HG02884 (cell line): Measurements from ENCODE around the gene MFNG.
"Not testable (repeated sequence)": the region's sequence is repeated elsewhere in the genome, so short reads cannot be mapped to it uniquely, and the experiment has no call there.

Source experiments
- ATAC-seq: cut with Tn5 transposase; IDR thresholded peaks from one replicate; pipeline ENCODE4 v1.9.1; 2021; ENCODE audit warnings: mild to moderate bottlenecking, moderate library complexity; ENCODE audit not compliant: unreplicated experiment

The MFNG gene

DNA sequence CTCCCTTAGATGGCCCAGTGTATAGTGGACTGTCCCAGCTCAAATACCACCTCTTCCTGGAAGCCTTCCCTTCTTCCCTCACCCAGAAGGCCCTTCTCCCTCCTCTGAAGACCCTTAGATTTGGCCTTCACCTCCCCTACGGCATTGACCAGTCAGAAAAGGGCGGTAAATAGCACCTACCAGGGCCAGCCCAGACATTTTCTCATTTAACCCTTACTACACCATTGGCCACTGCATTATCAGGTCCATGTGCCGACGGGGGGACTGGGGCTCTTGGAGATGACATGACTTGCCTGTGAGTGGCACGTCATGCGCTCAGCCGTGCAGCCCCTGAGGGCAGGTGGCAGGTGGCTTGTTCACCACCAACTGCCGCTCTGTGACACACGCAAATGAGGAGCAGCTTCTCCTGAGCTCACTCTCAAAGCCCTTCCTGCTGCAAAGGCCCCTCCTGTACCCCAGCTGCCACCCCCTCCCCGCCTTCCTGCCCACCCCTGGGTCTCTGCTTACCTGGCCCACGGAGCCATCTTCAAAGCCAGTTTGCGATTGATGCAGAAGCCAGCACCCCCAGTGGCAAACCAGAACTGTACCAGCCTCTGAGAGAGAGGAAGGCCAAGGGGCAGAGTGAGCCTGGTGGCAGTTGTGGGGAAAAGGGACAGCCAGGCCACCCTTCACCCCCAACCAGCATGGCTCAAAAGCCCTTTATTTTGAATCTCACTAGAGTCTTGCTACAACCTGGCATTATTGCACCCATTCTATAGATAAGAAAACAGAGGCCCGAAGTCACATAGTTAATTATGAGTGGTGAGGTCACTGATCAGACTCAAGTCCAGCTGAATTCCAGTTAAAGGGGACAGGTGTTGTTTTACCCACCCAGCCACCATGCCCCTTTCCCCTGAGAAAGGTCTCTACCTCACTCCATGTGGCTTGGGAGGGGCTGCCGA, 9.5 kb downstream of the MFNG start:
- no peak for ATAC-seq

DNA sequence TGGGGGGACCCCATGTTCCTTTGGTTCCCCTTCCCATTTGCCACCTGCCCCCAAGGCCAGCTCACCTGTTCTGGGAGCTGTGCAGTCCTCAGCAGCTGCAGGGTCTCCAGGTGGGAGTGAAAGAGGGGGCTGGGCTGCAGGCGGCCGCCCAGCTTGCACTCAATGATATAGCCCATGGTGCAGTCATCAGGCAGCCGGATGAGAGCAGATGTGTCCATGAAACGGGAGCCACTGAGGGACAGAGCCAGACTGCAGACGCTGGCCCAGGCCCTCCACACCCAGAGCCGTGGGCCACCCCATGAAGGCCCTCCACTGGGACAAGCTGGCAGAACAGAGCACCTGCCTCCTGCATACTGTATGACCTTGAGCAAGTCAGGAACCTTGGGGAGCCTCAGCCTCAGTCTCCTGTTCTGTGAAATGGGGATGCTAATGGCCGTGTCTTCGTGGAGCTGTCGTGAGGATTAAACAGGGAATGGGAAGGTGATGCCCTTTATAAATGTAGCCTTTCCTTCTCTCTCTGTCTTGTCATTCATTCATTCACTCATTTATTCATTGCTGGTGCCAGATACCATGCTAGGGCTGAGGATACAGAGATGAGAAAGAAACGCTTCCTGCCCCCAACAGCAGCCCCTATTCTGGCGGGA, 11.6 kb downstream of the MFNG start:
- ATAC-seq: no peak

DNA sequence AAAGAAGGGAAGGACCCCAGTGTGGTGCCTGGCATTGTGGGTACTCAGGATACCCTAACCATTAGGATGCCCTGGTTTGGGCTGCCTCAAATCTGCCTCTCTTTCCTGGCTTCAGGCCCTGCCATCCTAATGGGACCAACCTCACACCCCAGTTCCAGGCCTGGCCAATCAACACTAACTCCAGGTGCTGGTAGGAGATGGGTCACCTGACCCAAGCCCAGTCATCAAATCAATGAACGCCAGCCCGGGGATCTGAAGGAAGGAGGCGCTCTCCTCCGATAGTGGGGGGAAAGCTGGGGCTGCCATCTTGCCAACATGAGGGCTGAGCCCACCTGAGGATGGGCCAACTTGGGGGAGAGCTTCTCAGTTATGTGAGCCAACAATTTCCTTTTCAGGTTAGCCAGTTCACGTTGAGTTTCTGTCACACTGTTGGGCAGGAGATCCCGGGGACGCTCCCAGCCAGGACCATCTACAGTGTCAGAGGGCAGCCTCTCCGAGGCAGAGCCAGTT, 12.7 kb downstream of the MFNG start:
- no peak for ATAC-seq

GRCh38 chr22:37472418-37473006, 13.7 kb downstream of the MFNG start:
- ATAC-seq: no peak

DNA sequence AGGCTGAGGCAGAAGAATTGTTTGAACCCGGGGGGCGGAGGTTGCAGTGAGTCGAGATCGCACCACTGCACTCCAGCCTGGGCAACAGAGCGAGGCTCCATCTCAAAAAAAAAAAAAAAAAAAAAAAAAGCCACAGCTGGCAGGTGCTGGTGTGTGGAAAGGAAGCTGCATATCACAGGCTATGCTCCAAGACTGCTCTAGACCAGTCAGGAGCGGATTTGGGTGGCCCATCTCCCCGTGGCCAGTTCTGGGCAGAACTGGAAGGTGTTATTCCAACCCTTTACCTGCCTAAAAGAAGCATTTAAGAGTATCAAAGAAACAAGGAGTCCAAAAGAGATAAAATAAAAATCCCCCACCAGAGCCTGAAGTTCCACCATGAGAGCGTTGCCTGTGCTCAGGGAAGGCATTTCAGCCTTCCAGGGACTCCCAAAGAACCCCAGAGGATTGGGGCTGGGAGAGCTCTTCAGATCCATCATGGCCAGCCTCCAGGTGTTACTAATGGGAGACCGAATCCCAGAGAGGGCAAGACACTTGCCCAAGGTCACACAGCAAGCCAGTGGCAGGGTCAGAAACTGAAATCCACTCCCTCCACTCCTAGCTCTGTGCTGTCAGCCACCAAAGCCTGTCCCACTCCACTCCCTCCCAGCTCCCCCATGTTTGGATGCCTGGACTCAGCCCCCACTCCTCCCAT, 14.3 kb downstream of the MFNG start:
- ATAC-seq: no peak

DNA sequence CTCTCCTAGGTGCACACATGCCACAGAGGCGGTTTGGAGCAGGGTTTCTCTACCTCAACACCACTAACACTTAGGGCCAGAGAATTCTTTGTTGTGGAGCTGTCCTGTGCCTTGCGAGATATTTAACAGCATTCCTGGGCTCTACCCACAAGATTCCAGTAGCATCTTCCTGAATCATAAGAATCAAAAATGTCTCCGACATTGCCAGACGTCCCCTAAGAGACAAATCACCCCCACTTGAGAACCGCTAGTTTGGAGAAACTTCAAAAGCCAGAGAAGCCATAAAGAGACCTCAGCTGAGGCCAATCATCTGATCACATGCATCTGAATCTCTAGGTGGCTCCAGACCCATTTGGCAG, 16.1 kb downstream of the MFNG start:
- ATAC-seq: no peak

DNA sequence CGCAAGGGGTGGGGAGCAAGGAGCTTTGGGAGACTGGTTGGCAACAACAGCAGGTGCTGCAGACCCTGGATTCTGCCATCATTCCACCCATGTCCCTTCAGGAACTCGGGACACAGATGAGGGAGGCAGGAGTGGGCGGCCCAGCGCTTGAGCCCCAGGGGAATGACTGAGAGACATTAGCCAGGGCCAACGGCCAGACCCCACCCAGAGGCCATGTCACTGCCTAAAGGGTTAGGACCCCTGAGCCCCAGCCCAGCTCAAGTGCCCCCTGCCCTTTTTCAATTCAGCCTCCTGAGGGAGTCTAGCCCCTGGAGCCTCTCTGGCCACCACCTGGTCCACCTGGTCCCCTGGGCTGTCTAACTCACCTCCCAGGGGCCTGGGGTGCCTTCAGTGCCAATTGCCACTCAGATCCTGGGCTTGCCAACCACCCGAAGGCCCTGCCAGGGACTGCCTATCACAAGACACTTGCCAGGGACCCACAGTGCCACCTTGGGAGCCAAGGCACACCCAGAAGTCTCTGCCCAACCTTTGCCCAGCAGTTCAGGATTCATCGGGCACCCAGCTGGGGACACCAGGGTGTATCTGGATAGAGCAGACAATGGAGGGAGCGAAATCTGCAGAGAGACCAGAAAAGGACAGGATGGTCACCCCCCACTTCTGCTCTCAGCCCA, 16.6 kb downstream of the MFNG start:
- ATAC-seq: no peak

GRCh38 chr22:37468201-37468695, 17.9 kb downstream of the MFNG start:
- not testable (repeated sequence) for ATAC-seq

DNA sequence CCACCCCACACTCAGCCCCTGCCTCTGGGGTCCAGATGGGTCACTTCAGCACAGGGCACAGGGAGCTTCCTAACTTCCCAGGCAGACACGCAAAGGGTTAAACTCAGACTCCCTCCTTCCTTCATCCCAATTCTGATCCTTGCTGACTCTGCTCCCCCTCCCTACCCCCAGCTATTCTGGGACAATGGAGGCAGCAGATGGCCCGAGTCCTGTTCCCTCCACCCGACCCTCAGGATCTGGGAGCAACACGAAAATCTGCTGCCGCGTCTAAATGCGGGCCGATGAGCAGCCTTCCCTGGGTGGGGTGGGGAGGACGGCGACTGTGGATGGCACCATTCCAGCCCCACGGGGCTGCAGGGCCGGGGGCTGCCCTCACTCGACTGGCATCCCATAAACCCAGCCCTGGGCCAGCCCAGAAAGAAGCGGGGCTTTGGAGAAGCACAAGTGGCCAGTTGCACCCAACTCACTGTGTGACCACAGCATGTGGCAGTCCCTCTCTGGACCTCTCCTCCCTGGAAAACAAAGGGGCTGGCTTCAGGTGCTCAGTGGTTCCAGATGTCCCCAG, 18.7 kb downstream of the MFNG start:
- ATAC-seq: no peak

DNA sequence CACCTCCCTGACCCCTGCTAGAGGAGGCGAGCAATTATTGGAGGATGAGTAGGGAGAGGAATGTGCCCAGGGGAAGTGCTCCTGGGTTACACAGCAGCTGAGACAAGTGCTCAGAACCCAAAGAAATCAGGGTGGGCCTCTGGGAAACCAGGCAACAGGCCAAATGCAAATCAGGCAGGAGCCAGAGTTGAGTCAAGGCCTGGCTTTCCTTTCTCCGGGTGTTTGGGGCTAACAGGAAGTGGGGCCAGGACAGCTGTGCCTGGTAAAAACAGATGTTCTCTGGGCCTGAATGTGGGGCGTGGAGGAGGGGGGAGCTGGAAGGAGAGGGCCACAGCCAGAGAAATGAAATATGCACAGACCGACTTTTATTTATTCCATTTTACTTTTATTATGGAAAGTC, 22.0 kb downstream of the MFNG start:
- ATAC-seq: no peak

GRCh38 chr22:37462983-37463382, 23.2 kb downstream of the MFNG start:
- no peak for ATAC-seq

DNA sequence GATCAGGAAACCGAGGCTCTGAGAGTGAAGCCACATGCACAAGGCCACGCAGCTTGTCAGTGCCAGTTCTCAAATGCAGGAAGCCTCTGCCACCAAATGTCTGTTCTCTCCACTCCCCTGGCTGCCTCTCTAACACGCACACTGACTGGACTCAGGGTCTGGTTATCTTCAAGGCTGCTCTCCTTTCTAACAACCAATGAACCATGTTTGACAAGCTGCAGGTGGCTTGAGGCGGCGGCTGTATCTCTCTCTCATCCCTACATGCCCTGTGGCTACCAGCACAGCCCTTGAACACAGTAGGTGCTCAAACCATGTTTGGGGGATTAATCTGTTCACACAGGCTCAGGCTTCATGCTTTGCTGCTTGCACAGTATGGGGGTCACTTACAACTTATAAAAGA, 23.7 kb downstream of the MFNG start:
- no peak for ATAC-seq

DNA sequence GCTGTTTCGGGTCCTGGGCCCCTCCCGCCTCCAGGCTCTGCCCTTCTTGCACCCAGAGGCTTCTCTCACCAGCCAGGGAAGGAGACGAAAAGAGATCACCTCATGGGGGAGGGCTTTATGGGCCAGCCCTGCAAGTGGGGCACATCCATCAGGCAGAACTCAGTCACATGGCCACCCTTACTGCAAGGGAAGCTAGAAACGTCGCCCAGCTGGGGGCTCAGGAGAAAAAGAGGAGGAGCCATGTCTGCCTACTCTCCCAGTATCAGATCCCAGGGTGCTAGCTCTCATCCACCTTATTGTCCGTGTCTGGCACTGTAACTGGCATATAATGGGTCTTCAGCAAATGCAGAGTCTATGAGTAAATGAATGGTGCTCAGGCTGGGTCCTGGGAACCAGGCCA, 24.2 kb downstream of the MFNG start:
- ATAC-seq: no peak

GRCh38 chr22:37460684-37461083, 25.5 kb downstream of the MFNG start:
- ATAC-seq: no peak

DNA sequence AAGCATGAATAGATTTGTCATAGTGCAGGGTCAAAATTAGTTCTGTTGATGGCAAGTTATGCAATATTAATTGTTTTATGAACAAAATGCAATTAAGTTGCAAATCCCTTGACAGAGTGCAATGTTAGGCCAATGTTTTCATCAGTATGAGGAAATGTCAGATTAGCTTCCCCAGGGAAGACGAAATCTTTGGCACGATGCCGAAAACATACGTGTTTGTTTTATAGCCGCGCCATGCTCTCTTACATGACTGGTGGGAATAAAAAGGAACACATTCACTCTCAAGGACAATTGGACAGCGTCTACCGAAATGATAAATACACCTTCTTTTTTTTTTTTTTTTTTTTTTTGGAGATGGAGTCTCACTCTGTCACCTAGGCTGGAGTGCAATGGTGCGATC, 27.0 kb downstream of the MFNG start:
- ATAC-seq: no peak

DNA sequence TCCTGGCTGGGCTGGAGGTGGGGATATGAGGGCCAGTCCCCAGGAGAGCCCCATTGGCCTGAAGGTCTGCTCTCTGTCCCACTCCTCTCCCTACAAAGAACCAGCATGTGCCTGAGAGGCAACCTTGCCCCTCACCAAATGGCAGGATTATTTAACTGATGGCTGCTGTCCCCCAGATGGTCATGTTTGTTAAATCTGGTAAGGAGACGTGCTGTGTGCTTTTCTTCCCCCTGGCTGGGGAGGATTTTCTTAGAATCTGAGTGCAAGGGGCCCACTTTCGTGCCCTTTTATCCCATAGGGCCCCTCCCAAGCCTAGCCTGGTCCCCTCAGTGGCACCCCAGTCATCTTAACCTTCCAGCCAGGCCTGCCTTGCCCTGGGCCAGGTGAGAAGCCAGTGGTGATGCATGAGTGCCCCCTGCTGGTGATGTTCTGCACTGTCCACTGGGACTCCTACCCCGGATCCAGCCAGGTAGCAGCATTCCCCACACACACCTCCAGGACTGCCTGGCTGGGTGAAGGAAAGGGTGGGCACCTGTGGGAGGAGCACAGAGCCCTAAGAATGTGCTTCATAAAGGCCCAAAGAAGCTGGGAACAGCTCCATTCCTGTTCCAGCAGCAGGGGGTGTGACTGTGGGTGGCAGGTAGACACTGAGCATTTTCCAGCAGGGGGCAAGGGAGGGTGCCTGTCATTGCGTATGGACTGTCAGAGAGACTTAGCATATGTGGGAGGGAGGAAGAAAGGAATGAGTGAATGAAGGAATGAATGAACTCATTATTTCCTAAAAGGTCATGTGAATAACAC, 28.9 kb downstream of the MFNG start:
- no peak for ATAC-seq

DNA sequence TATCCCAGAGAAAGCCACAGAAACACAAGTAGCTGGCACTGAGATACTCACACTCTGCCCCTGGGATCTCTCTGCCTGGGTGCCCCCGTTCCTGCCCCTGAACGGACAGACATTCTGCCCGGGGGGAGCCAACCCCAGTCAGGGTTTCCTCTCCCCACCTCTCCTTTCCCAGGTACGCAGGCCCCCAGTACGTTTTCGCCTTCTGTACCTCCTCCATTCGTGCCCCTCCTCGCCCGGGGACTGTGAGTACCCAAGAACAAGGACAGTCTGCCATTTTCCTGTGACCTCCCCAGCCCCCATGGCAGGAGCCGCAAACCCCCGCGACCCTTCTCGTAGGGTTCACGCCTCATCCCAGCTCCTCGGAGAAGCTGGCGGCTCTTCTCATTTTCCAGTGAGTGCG, 29.8 kb downstream of the MFNG start:
- no peak for ATAC-seq

- no peak for ATAC-seq
Observed at GRCh38 chr22:37455896-37456295, 30.3 kb downstream of the MFNG start.
